ENCODE measurements around the gene TNS4.

- no peak for TF ChIP-seq GABPA (IDR thresholded peaks at IDR 0.05; ENCODE audit: low read depth)
- no peak for TF ChIP-seq CTCF (IDR thresholded peaks at IDR 0.05; ENCODE audit: insufficient read depth, low read length)
- no peak for TF ChIP-seq POLR2AphosphoS5 (IDR thresholded peaks at IDR 0.05; ENCODE audit: low read depth)
Observed at GRCh38 chr17:40514013-40514875, 12.8 kb upstream of the TNS4 start.

All from HL-60 (cell line).